A549 treated with RU486 at 1 μM for 4 hours (cell line): Measurements from ENCODE around the gene PSMA7. TPM values are rescaled to one million over a fixed set of nuclear protein-coding genes. Genes with fewer than 3 reads are reported as not detected.

Experiments used
- total RNA-seq: library from RNA; stranded (reverse); fragments of 200-300 nt; extraction: Qiagen RNA extraction; gene quantifications from 5 replicates; pipeline ENCODE4 v1.2.3, GENCODE V29; 2022; ENCODE audit warnings: low read depth

The PSMA7 gene
- total RNA-seq = 485 to 620 TPM (median 570 TPM) in 5 replicates

DNA sequence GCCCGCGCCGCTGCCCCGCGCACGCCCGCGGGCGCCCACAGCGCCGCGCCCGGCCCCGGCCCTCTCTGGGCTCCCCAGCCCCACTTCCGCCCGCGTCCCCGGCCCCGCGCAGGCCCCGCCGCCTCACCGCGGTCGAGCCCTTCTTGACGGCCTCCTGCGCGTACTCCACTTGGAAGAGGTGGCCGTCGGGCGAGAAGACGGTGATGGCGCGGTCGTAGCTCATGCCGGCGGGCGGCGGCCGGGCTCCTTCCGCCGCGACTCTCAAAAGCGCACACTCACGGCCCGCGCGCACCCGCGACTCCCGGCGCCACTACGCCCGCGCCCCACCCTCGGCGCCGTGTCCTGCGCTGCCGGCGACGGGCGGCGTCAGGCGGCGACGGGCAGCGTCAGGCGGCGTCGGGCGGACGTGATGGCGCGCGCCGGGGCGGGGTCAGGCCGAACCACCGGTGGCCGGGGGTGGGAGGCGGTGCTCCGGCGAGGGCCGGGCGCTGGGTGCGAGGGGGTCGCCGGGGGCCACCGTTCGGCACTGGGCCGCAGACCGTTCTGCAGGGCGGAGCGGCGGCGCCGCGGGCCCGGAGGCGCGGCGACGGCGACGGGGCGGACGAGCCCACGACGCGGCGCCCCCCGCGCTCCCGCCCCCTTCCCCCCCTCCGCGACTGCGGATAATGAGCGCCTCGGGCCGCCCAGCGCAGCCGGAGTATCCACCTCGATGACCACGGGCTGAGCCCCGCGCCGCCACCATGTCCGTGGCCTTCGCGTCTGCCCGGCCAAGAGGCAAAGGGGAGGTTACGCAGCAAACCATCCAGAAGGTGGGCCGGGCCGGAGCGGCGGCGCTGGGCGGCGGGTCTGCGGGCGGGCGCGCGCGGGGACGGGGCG, at the start of gene PSMA7, which contains the start of gene SS18L1:
TSS of gene PSMA7 (minus strand) at position 314 of the 876 bp plus-strand sequence. CDS start at position 223, 91 bp downstream.
TSS of gene SS18L1 (plus strand) at position 689 of the 876 bp plus-strand sequence. CDS start at position 741, 52 bp downstream.

DNA sequence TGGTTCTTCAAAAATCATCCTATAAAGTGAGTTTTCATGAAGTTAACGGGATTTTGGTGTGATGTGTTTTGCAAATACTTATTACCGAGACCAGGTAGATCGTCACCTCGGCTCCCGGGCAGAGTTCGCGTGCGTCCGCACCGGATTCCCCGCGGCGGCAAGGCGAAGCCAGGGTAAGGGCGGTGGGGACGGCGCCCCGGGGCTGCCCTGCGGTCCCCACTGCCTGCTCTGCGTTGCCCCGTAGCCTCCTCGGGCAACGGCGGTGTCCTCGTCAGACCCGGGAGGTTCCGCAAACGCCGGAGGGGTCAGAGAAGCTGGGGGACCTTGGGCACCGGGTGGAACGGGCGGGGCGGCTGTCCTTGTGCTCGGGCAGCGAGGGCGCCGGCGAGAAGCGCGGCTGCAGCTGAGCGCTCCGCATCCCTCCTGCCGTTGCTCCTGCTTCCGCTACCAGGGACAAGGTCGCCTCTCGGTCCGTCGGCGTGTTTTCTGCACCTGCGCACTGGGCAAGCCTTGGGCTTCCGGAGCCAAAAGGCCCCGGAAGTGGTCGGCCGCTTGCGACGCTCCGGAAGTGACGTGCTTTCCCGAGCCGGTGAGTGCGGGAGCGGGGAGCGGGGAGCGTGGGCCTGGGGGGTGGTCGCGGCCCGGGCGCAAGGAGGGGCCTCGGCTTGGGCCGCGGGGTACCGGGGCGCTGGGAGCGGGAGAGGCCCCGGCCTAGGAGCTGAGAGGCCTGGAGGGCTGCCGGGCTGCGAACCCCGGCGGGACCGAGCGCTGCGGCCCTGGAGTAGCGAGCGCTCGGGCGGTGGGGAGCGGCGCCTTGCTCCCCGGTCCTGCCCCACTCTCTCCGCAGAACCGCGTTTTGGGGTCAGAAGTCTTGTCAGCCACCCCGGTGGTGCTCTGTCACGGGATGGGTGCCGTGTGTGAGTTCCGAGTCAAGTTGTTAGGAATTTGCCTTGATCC, 39.6 kb upstream of the PSMA7 start, which contains the start of gene MTG2:
TSS of gene MTG2 (plus strand) at position 560 of the 957 bp plus-strand sequence. CDS start 10,393 bp downstream, outside the sequence.

DNA sequence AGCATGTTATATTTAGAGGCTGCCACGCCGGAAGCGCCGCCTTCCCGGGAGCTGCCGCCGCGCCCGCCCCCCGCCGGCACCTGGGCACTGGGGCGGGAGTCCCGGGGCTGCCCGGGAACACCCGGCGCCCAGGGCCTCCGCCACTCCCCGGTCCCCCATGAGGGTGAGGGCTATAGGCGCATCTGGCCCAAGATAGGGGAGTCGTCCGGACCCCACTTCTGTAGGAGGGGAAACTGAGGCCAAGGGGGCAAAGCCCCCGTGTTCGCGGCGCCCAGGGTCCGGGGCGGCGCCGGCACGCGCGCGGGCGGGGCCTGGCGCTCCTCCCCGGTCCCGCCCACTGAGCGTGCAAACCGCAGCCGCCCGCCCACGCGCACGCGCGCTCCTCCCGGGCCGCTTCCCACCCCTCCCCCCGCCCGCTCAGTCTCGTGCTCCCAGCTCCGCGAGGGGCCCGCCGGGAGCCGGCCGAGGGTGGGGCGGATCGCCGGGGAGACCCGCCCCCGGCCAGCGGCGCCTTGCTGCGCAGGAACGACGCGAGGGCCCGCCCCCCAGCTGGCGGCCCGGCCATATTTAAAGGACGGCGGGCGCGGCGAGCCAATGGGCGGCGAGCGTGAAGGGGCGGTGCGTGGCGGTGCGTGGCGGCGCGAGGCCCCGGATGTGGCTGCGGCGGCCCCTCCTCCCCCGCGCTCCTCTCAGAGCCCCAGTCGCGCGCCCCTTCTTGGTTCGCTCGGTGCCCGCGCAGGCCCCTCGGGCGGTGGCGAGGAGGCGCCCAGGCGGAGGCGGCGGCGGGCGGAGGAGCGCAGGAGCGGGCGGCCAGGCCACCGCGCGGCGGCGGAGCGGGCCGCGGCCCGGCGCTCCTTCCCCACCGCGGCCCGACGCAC, 21.2 kb downstream of the PSMA7 start, which contains the start of gene LSM14B:
TSS of gene LSM14B (plus strand) at position 700 of the 878 bp plus-strand sequence. CDS start 192 bp downstream, outside the sequence.

Other genes starting within 250 kb of the PSMA7 start
- 12.8 to 26.7 TPM (median 14.9 TPM) in 5 replicates for gene TAF4, start 77.5 kb downstream of the PSMA7 start, total RNA-seq
- gene LSM14B, start 20.9 kb downstream of the PSMA7 start, total RNA-seq = 22.9 to 27.7 TPM (median 25.5 TPM) in 5 replicates
- gene SS18L1, start 375 bp upstream of the PSMA7 start, total RNA-seq = 6.1 to 10.1 TPM (median 9.2 TPM) in 5 replicates
- gene MTG2, start 39.6 kb upstream of the PSMA7 start, total RNA-seq = 27.3 to 39.5 TPM (median 36.2 TPM) in 5 replicates
- gene HRH3, start 76.9 kb upstream of the PSMA7 start, total RNA-seq = not detected in 5 replicates
- gene OSBPL2, start 95.1 kb upstream of the PSMA7 start, total RNA-seq = 15.6 to 20.1 TPM (median 17.8 TPM) in 5 replicates
- 155 to 197 TPM (median 177 TPM) in 5 replicates for gene ADRM1, start 159.6 kb upstream of the PSMA7 start, total RNA-seq
- 195 to 408 TPM (median 321 TPM) in 5 replicates for gene LAMA5, start 223.9 kb upstream of the PSMA7 start, total RNA-seq
- gene RPS21, start 243.7 kb upstream of the PSMA7 start, total RNA-seq = 2,577 to 3,032 TPM (median 2,708 TPM) in 5 replicates